Vagina (tissue), 2 donors: Measurements from ENCODE around the gene FADS6. TPM values are rescaled to one million over a fixed set of nuclear protein-coding genes. Genes with fewer than 3 reads are reported as not detected.

ENCODE experiments used
- DNase-seq, 2 donors: peaks; one replicate each; pipeline ENCODE4 v3.0.0-alpha.2; 2017; ENCODE audit errors: extremely low spot score in 2 of 2
- H3K27ac ChIP-seq: fragments of 200-600 bp; sonication (generic); one replicate; pipeline ENCODE4 v1.5.1; 2019
- H3K27me3 ChIP-seq: fragments of 200-600 bp; sonication (generic); one replicate; pipeline ENCODE4 v1.5.1; 2019
- H3K36me3 ChIP-seq, 2 donors: fragments of 200-600 bp; sonication (generic); one replicate each; pipeline ENCODE4 v1.5.1; 2017 to 2019
- H3K4me1 ChIP-seq: fragments of 200-600 bp; sonication (generic); one replicate; pipeline ENCODE4 v1.5.1; 2019
- H3K4me3 ChIP-seq, 2 donors: fragments of 200-600 bp; sonication (generic); 1 replicate in 1 of 2; 2 replicates in 1 of 2; pipeline ENCODE4 v1.5.1; 2016 to 2019
- H3K9me3 ChIP-seq: fragments of 200-600 bp; sonication (generic); one replicate; pipeline ENCODE4 v1.5.1; 2019
- CTCF ChIP-seq, 3 experiments: fragments of 450-650 bp in 2 of 3; fragments of 200-600 bp in 1 of 3; sonication (generic) in 1 of 3; IDR thresholded peaks; one replicate each; pipeline ENCODE4 v1.5.1; 2017 to 2019; ENCODE audit warnings: antibody characterized with exemption in 3 of 3, mild to moderate bottlenecking in 2 of 3, moderate library complexity in 2 of 3
- POLR2A ChIP-seq, 2 donors: fragments of 450-650 bp; IDR thresholded peaks; one replicate each; pipeline ENCODE4 v1.6.1; 2017; ENCODE audit warnings: antibody characterized with exemption in 2 of 2, mild to moderate bottlenecking in 2 of 2, moderate library complexity in 2 of 2
- POLR2AphosphoS5 ChIP-seq, 2 donors: sonication (generic); formaldehyde crosslinking; IDR thresholded peaks; one replicate each; pipeline ENCODE4 v1.9.0; 2017; ENCODE audit warnings: antibody characterized with exemption in 2 of 2, mild to moderate bottlenecking in 2 of 2, low read depth in 1 of 2; ENCODE audit not compliant: insufficient read depth in 1 of 2
- intact Hi-C: fragments of 100-400 bp; cut with DNase I; formaldehyde crosslinking; loops from one replicate; pipeline ENCODE4 v1.15.1; 2023
- total RNA-seq: library from RNA; depleted of rRNA; stranded (reverse); fragments of >200 nt; gene quantifications from one replicate; pipeline ENCODE4 v1.2.3, GENCODE V29; 2016

The FADS6 gene
- total RNA-seq, 1 donor from 2014 or later = 1.5 TPM

- Histone ChIP-seq H3K36me3 (no peaks in the 10 kb centered on the region), H3K27me3 (no peaks in the 10 kb centered on the region), H3K27ac (no peak overlapping the region), H3K4me3 (no peak overlapping the region), H3K4me1 (peaks cover 15% of the 10 kb centered on the region), H3K9me3 (no peaks in the 10 kb centered on the region)
- TF ChIP-seq POLR2AphosphoS5 (IDR thresholded peaks at IDR 0.05; ENCODE audit: insufficient read depth in 1 of 2, low read depth in 1 of 2) (no peak), POLR2A (IDR thresholded peaks at IDR 0.05) (no peak), CTCF (IDR thresholded peaks at IDR 0.05) (no peak)
- DNase-seq = no peak
- intact Hi-C loops = no loop called here
Measured at GRCh38 chr17:74878658-74879057, 14.8 kb downstream of the FADS6 start.

GRCh38 chr17:74877592-74878548 lies 15.6 kb downstream of the FADS6 start:
- TF ChIP-seq POLR2AphosphoS5 (IDR thresholded peaks at IDR 0.05; ENCODE audit: insufficient read depth in 1 of 2, low read depth in 1 of 2) = no peak
- no peak for TF ChIP-seq CTCF (IDR thresholded peaks at IDR 0.05)
- no peak for TF ChIP-seq POLR2A (IDR thresholded peaks at IDR 0.05)
- no peaks in the 10 kb centered on the region for H3K27me3 ChIP-seq

GRCh38 chr17:74875977-74876593 lies 17.3 kb downstream of the FADS6 start:
- Histone ChIP-seq H3K4me1 (peaks cover 32% of the 10 kb centered on the region), H3K9me3 (no peaks in the 10 kb centered on the region), H3K4me3 (no peak overlapping the region), H3K36me3 (no peaks in the 10 kb centered on the region), H3K27me3 (no peaks in the 10 kb centered on the region), H3K27ac (no peak overlapping the region)
- intact Hi-C loops = no loop called here
- TF ChIP-seq POLR2AphosphoS5 (IDR thresholded peaks at IDR 0.05; ENCODE audit: insufficient read depth in 1 of 2, low read depth in 1 of 2) = no peak
- no peak for TF ChIP-seq CTCF (IDR thresholded peaks at IDR 0.05)
- no peak for TF ChIP-seq POLR2A (IDR thresholded peaks at IDR 0.05)
- DNase-seq = no peak

More at GRCh38 chr17:74877592-74878548, 15.6 kb downstream of the FADS6 start:
- Histone ChIP-seq H3K27ac (no peak overlapping the region), H3K36me3 (no peaks in the 10 kb centered on the region), H3K4me1 (peaks cover 16% of the 10 kb centered on the region), H3K4me3 (no peak overlapping the region), H3K9me3 (no peaks in the 10 kb centered on the region)
- DNase-seq = no peak
- intact Hi-C loops = no loop called here

- Histone ChIP-seq H3K9me3 (no peaks in the 10 kb centered on the region), H3K4me3 (no peak overlapping the region), H3K36me3 (no peaks in the 10 kb centered on the region), H3K4me1 (peaks cover 39% of the 10 kb centered on the region), H3K27me3 (no peaks in the 10 kb centered on the region), H3K27ac (no peak overlapping the region)
- intact Hi-C loops = no loop called here
- no peak for DNase-seq
- TF ChIP-seq POLR2A (IDR thresholded peaks at IDR 0.05) (no peak), CTCF (IDR thresholded peaks at IDR 0.05) (no peak), POLR2AphosphoS5 (IDR thresholded peaks at IDR 0.05; ENCODE audit: insufficient read depth in 1 of 2, low read depth in 1 of 2) (no peak)
Measured at GRCh38 chr17:74875155-74875976, 18.1 kb downstream of the FADS6 start.
